GM12873 (cell line): ENCODE data around the gene TAF5L.

Experiments used
- TF ChIP-seq, protein P1 (sequence below): IDR thresholded peaks from 2 replicates; pipeline ENCODE4 v1.5.1; 2012; ENCODE audit warnings: low read depth, mild to moderate bottlenecking, moderate library complexity, low read length, control low read depth; ENCODE audit not compliant: insufficient read depth; ENCODE audit errors: missing control alignments

TAF5L gene

DNA sequence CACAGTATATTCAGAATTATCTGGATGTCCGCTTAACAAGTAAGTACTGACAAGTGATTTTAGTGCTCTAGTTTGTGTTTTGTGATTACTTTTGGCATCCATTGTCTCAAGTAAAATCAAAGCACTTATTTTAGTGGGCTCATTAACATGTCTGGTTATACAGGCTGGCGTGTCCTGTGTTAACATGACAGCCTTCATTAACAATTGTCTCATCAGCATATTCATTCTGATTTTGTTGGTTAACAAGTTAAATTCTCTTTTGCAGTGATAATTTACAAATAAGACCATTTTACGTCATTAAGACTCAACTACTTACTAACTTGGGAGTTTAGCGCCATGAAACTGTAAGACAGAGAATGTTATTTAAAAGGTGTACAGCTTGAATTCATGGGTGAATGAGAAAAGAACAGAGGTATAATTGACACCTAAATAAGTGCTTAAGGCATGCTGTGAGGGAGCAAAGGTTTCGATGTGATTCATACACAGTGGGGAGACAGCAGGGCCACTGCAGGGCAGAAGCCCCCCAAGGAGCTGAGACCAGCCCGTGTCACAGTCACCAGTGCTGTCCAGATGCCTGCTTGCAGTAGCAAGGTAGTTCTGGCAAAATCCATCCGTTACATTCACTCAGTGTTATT, 22.4 kb downstream of the TAF5L start:
- TF ChIP-seq, protein P1, sequence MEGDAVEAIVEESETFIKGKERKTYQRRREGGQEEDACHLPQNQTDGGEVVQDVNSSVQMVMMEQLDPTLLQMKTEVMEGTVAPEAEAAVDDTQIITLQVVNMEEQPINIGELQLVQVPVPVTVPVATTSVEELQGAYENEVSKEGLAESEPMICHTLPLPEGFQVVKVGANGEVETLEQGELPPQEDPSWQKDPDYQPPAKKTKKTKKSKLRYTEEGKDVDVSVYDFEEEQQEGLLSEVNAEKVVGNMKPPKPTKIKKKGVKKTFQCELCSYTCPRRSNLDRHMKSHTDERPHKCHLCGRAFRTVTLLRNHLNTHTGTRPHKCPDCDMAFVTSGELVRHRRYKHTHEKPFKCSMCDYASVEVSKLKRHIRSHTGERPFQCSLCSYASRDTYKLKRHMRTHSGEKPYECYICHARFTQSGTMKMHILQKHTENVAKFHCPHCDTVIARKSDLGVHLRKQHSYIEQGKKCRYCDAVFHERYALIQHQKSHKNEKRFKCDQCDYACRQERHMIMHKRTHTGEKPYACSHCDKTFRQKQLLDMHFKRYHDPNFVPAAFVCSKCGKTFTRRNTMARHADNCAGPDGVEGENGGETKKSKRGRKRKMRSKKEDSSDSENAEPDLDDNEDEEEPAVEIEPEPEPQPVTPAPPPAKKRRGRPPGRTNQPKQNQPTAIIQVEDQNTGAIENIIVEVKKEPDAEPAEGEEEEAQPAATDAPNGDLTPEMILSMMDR, result no peak

DNA sequence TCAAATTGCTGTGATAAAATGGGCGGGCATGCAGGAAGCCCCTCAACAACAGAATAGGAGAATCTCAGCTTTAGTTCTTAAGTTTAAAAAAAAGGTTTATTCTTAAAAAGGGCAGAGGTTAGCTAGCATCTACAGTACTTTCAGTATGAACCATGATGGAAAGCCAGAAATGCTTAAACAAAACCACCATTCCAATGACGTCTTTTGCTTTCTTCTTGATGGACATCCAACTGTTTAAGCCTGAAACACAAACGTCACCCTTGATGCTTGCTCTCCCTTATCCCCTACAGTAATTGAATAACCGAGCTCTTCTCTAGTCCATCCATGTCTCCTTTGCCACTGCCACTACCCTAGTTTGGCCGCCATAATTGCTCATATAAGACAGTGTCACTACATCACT, 25.7 kb downstream of the TAF5L start:
- TF ChIP-seq, protein P1, result no peak

DNA sequence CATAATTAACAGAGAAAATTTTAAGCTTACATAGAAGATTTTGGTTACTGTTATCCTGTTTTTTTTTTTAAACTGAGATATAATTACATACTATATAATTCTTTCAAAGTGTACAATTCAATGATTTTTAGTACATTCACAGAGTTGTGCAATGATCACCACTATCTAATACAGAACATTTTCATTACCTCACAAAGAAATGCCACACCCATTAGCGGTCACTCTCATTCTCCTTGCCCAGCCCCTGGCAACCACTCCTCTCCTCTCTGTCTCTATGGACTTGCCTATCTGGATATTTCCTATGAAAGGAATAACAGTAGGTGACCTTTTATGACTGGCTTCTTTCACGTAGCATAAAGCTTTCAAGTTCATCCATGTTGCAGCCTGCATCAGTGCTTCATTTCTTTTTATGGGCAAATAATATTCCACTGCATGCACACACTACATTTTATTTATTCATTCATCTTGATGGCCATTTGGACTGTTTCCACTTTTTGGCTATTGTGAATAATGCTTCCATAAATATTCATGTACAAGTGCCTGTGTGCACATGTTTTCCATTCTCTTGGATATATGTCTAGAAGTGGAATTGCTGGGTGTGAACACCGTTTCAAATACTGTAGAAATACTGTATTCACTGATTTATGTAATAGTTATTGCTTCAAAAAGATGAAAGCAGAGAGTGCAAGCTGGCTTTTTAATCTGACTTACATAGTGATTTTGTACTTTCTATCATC, 26.5 kb downstream of the TAF5L start:
- TF ChIP-seq, protein P1, result no peak

GRCh38 chr1:229597877-229598276, 28.0 kb downstream of the TAF5L start:
- TF ChIP-seq, protein P1, result no peak

GRCh38 chr1:229596925-229597699, 28.8 kb downstream of the TAF5L start:
- TF ChIP-seq, protein P1, result no peak

- TF ChIP-seq, protein P1, result no peak
Measured at GRCh38 chr1:229594227-229595008, 31.5 kb downstream of the TAF5L start.

- TF ChIP-seq, protein P1, result no peak
Measured at GRCh38 chr1:229593800-229594199, 32.1 kb downstream of the TAF5L start.
